CD4-positive, alpha-beta memory T cell (primary cell): ENCODE measurements around the gene FLT1. TPM values are rescaled to one million over a fixed set of nuclear protein-coding genes. Genes with fewer than 3 reads are reported as not detected.

Source experiments
- CTCF ChIA-PET: fragments of 350-600 bp; sonication (Branson Sonifier 250); formaldehyde crosslinking; loops from one replicate; lab custom pipeline; 2021; ENCODE audit warnings: inconsistent platforms; ENCODE audit not compliant: partially characterized antibody; lab: Charles Lee
- POLR2A ChIA-PET: fragments of 350-600 bp; sonication (Branson Sonifier 250); formaldehyde crosslinking; loops from one replicate; lab custom pipeline; 2021; ENCODE audit not compliant: partially characterized antibody; lab: Charles Lee
- DNase-seq, 5 donors: peaks; one replicate each; pipeline versions ENCODE4 v3.0.0 to v3.0.0-alpha.2; 2020 to 2022; ENCODE audit warnings: mixed read lengths in 1 of 5
- H3K27ac ChIP-seq: one replicate; pipeline ENCODE4 v1.7.0; 2013; ENCODE audit warnings: low read depth, low read length
- H3K27me3 ChIP-seq: 2 replicates; pipeline ENCODE4 v1.7.0; 2013; ENCODE audit warnings: mild to moderate bottlenecking, low read length, moderate library complexity; ENCODE audit not compliant: insufficient read depth
- H3K36me3 ChIP-seq: 2 replicates; pipeline ENCODE4 v1.7.0; 2013; ENCODE audit warnings: mild to moderate bottlenecking, low read length, moderate library complexity; ENCODE audit not compliant: insufficient read depth
- H3K4me1 ChIP-seq: 2 replicates; pipeline ENCODE4 v1.7.0; 2013; ENCODE audit warnings: mild to moderate bottlenecking, low read length, moderate library complexity; ENCODE audit not compliant: insufficient read depth
- H3K4me3 ChIP-seq, 2 donors: one replicate each; pipeline ENCODE4 v1.7.0; 2013; ENCODE audit warnings: low read length in 2 of 2, mild to moderate bottlenecking in 1 of 2
- H3K9me3 ChIP-seq, 2 donors: one replicate each; pipeline ENCODE4 v1.7.0; 2013; ENCODE audit warnings: low read length in 2 of 2, control low read depth in 1 of 2; ENCODE audit not compliant: control insufficient read depth in 1 of 2
- H3K27ac Mint-ChIP-seq, 7 donors: one replicate each; pipeline ENCODE4 v1.8.0; 2020 to 2021; ENCODE audit warnings: mixed read lengths in 7 of 7, mild to moderate bottlenecking in 6 of 7, inconsistent platforms in 3 of 7, moderate library complexity in 3 of 7
- H3K27me3 Mint-ChIP-seq, 2 donors: one replicate each; pipeline ENCODE4 v1.8.0; 2020 to 2021; ENCODE audit warnings: mixed read lengths in 2 of 2
- H3K36me3 Mint-ChIP-seq, 2 donors: one replicate each; pipeline ENCODE4 v1.8.0; 2020 to 2021; ENCODE audit warnings: mixed read lengths in 2 of 2, inconsistent platforms in 1 of 2, mild to moderate bottlenecking in 1 of 2
- H3K4me1 Mint-ChIP-seq, 4 donors: one replicate each; pipeline ENCODE4 v1.8.0; 2020 to 2021; ENCODE audit warnings: mixed read lengths in 4 of 4, mild to moderate bottlenecking in 1 of 4
- H3K4me3 Mint-ChIP-seq, 8 donors: one replicate each; pipeline ENCODE4 v1.8.0; 2020 to 2021; ENCODE audit warnings: mixed read lengths in 8 of 8, mild to moderate bottlenecking in 7 of 8, moderate library complexity in 6 of 8, inconsistent platforms in 3 of 8
- H3K9me3 Mint-ChIP-seq, 8 donors: one replicate each; pipeline ENCODE4 v1.8.0; 2020 to 2021; ENCODE audit warnings: mixed read lengths in 8 of 8, mild to moderate bottlenecking in 5 of 8, inconsistent platforms in 3 of 8, moderate library complexity in 1 of 8
- intact Hi-C: fragments of 100-400 bp; cut with micrococcal nuclease; formaldehyde crosslinking; loops from one replicate; pipeline ENCODE4 v1.15.1; 2023
- polyA plus RNA-seq, 2 donors: library from polyadenylated mRNA; unstranded; fragments of 300-500 nt; fragmentation: Illumina TruSeq; gene quantifications; one replicate each; pipeline ENCODE4 v1.2.3, GENCODE V29; 2021
- total RNA-seq, 2 experiments: library from RNA; stranded (reverse); gene quantifications; one replicate each; pipeline ENCODE4 v1.2.3, GENCODE V29; 2021

The FLT1 gene
- total and polyA plus RNA-seq, 4 experiments from 2014 or later: 0.15 to 0.26 (median 0.25) TPM; not detected in 1

DNA sequence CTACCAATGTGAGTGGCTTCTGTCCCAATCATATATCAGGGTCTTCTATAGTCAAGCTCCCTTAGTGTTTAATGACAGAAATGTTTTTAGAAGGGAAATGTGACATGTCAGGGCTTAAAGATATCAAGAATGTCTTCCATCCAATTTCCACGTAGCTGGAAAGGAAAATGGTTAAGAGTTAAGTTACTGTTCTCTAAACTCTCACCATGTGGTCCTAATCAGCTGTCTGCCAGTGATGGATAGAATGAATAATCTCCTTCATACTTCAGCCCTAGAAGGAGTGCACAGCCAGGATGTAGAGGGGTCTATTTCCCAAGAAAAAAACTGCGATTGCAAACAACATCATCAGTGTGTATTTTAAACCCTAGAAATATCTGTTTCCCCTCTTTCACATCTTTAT, 36.3 kb downstream of the FLT1 start:
- H3K27me3 ChIP-seq: no peaks in the 10 kb centered on the region
- no peaks in the 10 kb centered on the region for H3K36me3 Mint-ChIP-seq
- ChIA-PET POLR2A (no interaction called here), CTCF (no interaction called here)
- intact Hi-C loops: no loop called here
- H3K27ac Mint-ChIP-seq: no peak overlapping the region
- no peak for DNase-seq
- H3K36me3 ChIP-seq: no peaks in the 10 kb centered on the region
- H3K27ac ChIP-seq: no peak overlapping the region
- no peak overlapping the region for H3K4me3 Mint-ChIP-seq
- H3K4me1 Mint-ChIP-seq: no peaks in the 10 kb centered on the region
- H3K9me3 Mint-ChIP-seq: peaks cover 0 to 2% (median 0%) of the 10 kb centered on the region in 8 donors
- H3K4me1 ChIP-seq: no peaks in the 10 kb centered on the region
- no peak overlapping the region for H3K4me3 ChIP-seq
- peaks cover 5 to 10% of the 10 kb centered on the region in 2 donors for H3K27me3 Mint-ChIP-seq
- H3K9me3 ChIP-seq: no peaks in the 10 kb centered on the region

DNA sequence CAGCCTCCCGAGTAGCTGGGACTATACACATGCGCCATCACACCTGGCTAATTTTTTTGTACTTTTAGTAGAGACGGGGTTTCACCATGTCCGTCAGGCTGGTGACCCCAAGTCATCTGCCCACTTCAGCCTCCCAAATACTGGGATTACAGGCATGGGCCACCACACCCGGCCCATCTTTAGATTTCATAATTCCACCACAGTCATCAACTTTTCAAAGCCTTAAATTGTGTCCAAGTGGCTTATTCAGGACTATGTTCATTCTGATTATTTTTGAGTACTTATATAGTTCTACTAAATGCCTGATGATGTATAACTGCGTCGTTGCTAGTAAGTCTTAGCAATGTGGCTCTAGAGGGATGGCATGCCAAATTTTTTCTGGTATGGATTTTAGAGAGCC, 36.9 kb downstream of the FLT1 start:
- Histone ChIP-seq H3K36me3 (no peaks in the 10 kb centered on the region), H3K4me3 (no peak overlapping the region), H3K27ac (no peak overlapping the region), H3K4me1 (no peaks in the 10 kb centered on the region), H3K27me3 (no peaks in the 10 kb centered on the region), H3K9me3 (no peaks in the 10 kb centered on the region)
- Mint-ChIP-seq H3K4me3 (no peak overlapping the region), H3K27me3 (peaks cover 7 to 10% of the 10 kb centered on the region in 2 donors), H3K36me3 (no peaks in the 10 kb centered on the region), H3K9me3 (peaks cover 0 to 2% (median 0%) of the 10 kb centered on the region in 8 donors), H3K4me1 (no peaks in the 10 kb centered on the region), H3K27ac (no peak overlapping the region)
- intact Hi-C loops: no loop called here
- POLR2A ChIA-PET: no interaction called here
- DNase-seq: no peak
- CTCF ChIA-PET: no interaction called here

DNA sequence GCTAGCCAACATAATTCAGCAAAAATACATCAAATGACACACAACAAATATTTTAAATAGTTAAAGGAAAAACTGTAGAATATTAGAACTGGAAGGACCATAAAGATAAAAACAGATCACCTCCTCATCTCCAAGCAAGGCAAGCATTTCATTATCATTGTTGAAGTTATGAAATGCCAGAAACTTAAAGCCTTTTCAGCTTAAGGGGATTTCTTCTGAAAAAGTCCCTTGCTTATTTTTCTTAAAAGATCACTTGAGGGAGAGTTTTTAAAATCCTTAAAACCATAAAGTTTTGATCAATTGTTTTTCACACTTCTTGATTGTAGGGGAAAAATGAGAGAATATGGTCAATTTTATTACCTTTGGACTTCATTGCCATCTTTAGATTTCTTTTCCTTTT, 37.4 kb downstream of the FLT1 start:
- intact Hi-C loops: no loop called here
- peaks cover 7 to 10% of the 10 kb centered on the region in 2 donors for H3K27me3 Mint-ChIP-seq
- no peak overlapping the region for H3K4me3 Mint-ChIP-seq
- peaks cover 0 to 2% (median 0%) of the 10 kb centered on the region in 8 donors for H3K9me3 Mint-ChIP-seq
- no peak overlapping the region for H3K27ac Mint-ChIP-seq
- H3K4me3 ChIP-seq: no peak overlapping the region
- H3K36me3 Mint-ChIP-seq: no peaks in the 10 kb centered on the region
- peaks cover under 1% of the 10 kb centered on the region for H3K27me3 ChIP-seq
- no peaks in the 10 kb centered on the region for H3K9me3 ChIP-seq
- no peaks in the 10 kb centered on the region for H3K4me1 Mint-ChIP-seq
- CTCF ChIA-PET: no interaction called here
- no peak for DNase-seq
- no peaks in the 10 kb centered on the region for H3K4me1 ChIP-seq
- POLR2A ChIA-PET: no interaction called here
- no peaks in the 10 kb centered on the region for H3K36me3 ChIP-seq
- no peak overlapping the region for H3K27ac ChIP-seq

GRCh38 chr13:28455580-28456194, 39.2 kb downstream of the FLT1 start:
- intact Hi-C loops: no loop called here
- no peak for DNase-seq
- no peak overlapping the region for H3K27ac ChIP-seq
- no peak overlapping the region for H3K27ac Mint-ChIP-seq
- H3K4me1 Mint-ChIP-seq: no peaks in the 10 kb centered on the region
- no peak overlapping the region for H3K4me3 ChIP-seq
- H3K27me3 Mint-ChIP-seq: peaks cover 8 to 10% of the 10 kb centered on the region in 2 donors
- H3K9me3 ChIP-seq: no peaks in the 10 kb centered on the region
- no peaks in the 10 kb centered on the region for H3K36me3 ChIP-seq
- H3K9me3 Mint-ChIP-seq: peaks cover 0 to 2% (median 0%) of the 10 kb centered on the region in 8 donors
- ChIA-PET CTCF (no interaction called here), POLR2A (no interaction called here)
- H3K4me3 Mint-ChIP-seq: no peak overlapping the region
- H3K36me3 Mint-ChIP-seq: no peaks in the 10 kb centered on the region
- H3K27me3 ChIP-seq: peaks cover 3% of the 10 kb centered on the region
- H3K4me1 ChIP-seq: no peaks in the 10 kb centered on the region

GRCh38 chr13:28452755-28453154, 42.2 kb downstream of the FLT1 start:
- Histone ChIP-seq H3K9me3 (no peaks in the 10 kb centered on the region), H3K36me3 (no peaks in the 10 kb centered on the region), H3K4me3 (no peak overlapping the region), H3K4me1 (no peaks in the 10 kb centered on the region), H3K27me3 (peaks cover 3% of the 10 kb centered on the region), H3K27ac (no peak overlapping the region)
- no peak overlapping the region for H3K4me3 Mint-ChIP-seq
- no peak overlapping the region for H3K27ac Mint-ChIP-seq
- H3K36me3 Mint-ChIP-seq: no peaks in the 10 kb centered on the region
- POLR2A ChIA-PET: no interaction called here
- DNase-seq: no peak
- CTCF ChIA-PET: no interaction called here
- intact Hi-C loops: no loop called here
- no peaks in the 10 kb centered on the region for H3K4me1 Mint-ChIP-seq
- peaks cover 0 to 10% (median 6%) of the 10 kb centered on the region in 8 donors for H3K9me3 Mint-ChIP-seq
- H3K27me3 Mint-ChIP-seq: peaks cover 10 to 11% of the 10 kb centered on the region in 2 donors

DNA sequence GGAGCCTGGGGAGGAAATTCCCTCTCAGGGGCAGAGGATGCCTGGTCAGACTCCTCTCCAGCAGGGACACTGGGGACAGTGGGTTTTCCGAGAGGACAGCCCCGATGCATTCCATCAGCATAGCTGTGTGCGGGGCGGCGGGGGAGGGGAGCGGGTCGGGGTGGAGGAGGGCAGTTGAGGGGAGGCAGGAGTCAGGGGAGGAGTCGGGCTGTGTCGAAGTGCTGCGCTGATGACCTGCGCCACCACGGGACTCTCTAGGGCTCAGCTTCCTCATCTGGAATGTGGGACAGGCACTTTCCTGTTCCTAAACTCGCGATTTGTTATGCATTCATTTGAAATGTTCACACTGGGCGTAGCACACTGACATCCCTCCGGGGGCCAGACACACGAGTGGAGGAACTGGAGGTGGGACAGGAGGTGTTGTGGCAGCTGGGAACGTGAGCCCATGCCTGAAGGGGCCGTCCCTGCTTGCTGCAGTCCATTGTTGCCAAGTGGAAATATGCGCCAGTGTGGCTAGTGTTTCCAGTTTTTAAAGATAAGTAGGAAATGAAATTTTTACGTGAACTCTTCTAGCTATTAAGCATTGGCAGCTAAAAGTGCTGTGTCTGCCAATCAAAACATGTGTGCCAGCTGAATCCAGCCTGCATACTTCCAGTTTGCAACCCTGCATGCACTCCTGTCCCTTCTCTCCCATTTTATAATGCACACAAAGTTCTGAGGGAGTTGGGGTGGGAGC, 43.3 kb downstream of the FLT1 start:
- no peaks in the 10 kb centered on the region for H3K36me3 ChIP-seq
- intact Hi-C loops: no loop called here

DNA sequence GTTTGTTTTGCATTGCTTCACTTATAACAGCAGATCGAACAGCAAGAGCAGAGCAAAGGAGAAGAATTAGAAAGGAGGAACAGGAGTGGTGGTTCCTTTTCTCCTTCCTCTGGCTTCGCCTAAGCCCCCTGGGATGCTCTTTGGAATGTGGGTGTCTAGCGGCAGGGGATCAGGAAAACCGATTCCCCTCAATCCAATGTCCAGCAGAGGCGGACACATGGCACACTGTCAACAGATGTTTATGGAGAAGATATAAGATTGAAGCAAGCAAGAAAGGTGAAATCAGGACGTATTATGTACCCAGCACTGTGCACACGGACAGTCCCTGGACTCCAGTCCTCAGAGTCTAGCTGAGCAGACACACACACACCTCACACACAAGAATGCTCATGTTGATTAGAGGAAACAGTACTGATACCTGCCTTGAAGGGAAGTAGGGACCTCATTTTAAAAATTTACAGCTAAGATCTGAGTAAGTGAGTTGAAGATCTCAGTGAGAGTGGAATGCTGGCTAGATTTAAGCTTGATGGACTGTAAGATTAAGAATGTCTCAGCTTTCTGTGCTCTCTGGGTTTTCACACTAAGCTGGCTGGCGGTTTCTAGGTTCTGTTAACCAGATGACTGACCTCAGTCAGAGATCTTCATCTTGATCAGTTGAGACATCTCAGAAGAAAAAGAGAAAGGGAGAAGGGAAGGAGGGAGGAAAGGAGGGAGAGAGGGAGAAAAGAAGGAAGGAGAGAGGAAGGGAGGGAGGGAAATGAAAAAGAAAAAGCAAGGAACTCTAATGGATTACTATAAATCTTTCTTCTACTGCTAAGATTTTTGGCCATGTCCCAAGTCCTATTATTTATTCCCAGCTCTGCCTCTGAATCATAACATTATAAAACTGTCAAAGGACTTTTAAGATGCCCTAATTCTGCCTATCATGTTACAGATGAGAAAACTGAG, 44.8 kb downstream of the FLT1 start:
- H3K9me3 ChIP-seq: no peaks in the 10 kb centered on the region
- ChIA-PET CTCF (no interaction called here), POLR2A (no interaction called here)
- Mint-ChIP-seq H3K9me3 (peaks cover 0 to 16% (median 8%) of the 10 kb centered on the region in 8 donors), H3K27ac (no peak overlapping the region), H3K36me3 (no peaks in the 10 kb centered on the region), H3K27me3 (peaks cover 6 to 7% of the 10 kb centered on the region in 2 donors), H3K4me1 (no peaks in the 10 kb centered on the region), H3K4me3 (no peak overlapping the region)
- no peaks in the 10 kb centered on the region for H3K4me1 ChIP-seq
- H3K4me3 ChIP-seq: no peak overlapping the region
- no peak for DNase-seq
- H3K27me3 ChIP-seq: peaks cover 3% of the 10 kb centered on the region
- no peaks in the 10 kb centered on the region for H3K36me3 ChIP-seq
- no peak overlapping the region for H3K27ac ChIP-seq
- intact Hi-C loops: no loop called here

More for the DNA sequence above, 43.3 kb downstream of the FLT1 start:
- Mint-ChIP-seq H3K4me1 (no peaks in the 10 kb centered on the region), H3K4me3 (no peak overlapping the region), H3K36me3 (no peaks in the 10 kb centered on the region), H3K9me3 (peaks cover 0 to 16% (median 7%) of the 10 kb centered on the region in 8 donors), H3K27me3 (peaks cover 8 to 11% of the 10 kb centered on the region in 2 donors), H3K27ac (no peak overlapping the region)
- Histone ChIP-seq H3K9me3 (no peaks in the 10 kb centered on the region), H3K27ac (no peak overlapping the region), H3K4me1 (no peaks in the 10 kb centered on the region), H3K27me3 (peaks cover 3% of the 10 kb centered on the region), H3K4me3 (no peak overlapping the region)
- ChIA-PET POLR2A (no interaction called here), CTCF (no interaction called here)
- DNase-seq: no peak
